Esophagus muscularis mucosa (tissue), 3 donors: ENCODE data around the gene SKAP2.

Experiments
- CTCF ChIP-seq, 3 experiments: fragments of 200-600 bp in 2 of 3; fragments of 450-650 bp in 1 of 3; sonication (generic) in 2 of 3; IDR thresholded peaks; one replicate each; pipeline ENCODE4 v1.5.1; 2017 to 2019; ENCODE audit warnings: antibody characterized with exemption in 3 of 3, mild to moderate bottlenecking in 2 of 3, moderate library complexity in 1 of 3
- EP300 ChIP-seq: sonication (generic); formaldehyde crosslinking; IDR thresholded peaks from one replicate; pipeline ENCODE4 v1.6.1; 2017; ENCODE audit warnings: antibody characterized with exemption

GRCh38 chr7:26639695-26640094, 224.7 kb downstream of the SKAP2 start:
- TF ChIP-seq CTCF (IDR thresholded peaks at IDR 0.05) (no peak), EP300 (no peak)
